Stimulated activated CD8-positive, alpha-beta memory T cell treated with anti-CD3 and anti-CD28 coated beads, Interleukin-15, amount 100 ng/mL, for 4 hours (primary cell): Measurements from ENCODE around the gene GOSR1.
"Not testable (repeated sequence)": the region's sequence is repeated elsewhere in the genome, so short reads cannot be mapped to it uniquely, and the experiment has no call there.

Experiments used
- DNase-seq, 2 donors: peaks; one replicate each; pipeline ENCODE4 v3.0.0-alpha.2; 2020; ENCODE audit warnings: low read depth in 2 of 2

The GOSR1 gene

DNA sequence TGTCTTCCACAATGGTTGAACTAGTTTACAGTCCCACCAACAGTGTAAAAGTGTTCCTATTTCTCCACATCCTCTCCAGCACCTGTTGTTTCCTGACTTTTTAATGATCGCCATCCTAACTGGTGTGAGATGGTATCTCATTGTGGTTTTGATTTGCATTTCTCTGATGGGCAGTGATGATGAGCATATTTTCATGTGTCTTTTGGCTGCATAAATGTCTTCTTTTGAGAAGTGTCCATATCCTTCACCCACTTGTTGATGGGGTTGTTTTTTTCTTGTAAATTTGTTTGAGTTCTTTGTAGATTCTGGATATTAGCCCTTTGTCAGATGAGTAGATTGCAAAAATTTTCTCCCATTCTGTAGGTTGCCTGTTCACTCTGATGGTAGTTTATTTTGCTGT lies 84.6 kb downstream of the GOSR1 start:
- not testable (repeated sequence) for DNase-seq

DNA sequence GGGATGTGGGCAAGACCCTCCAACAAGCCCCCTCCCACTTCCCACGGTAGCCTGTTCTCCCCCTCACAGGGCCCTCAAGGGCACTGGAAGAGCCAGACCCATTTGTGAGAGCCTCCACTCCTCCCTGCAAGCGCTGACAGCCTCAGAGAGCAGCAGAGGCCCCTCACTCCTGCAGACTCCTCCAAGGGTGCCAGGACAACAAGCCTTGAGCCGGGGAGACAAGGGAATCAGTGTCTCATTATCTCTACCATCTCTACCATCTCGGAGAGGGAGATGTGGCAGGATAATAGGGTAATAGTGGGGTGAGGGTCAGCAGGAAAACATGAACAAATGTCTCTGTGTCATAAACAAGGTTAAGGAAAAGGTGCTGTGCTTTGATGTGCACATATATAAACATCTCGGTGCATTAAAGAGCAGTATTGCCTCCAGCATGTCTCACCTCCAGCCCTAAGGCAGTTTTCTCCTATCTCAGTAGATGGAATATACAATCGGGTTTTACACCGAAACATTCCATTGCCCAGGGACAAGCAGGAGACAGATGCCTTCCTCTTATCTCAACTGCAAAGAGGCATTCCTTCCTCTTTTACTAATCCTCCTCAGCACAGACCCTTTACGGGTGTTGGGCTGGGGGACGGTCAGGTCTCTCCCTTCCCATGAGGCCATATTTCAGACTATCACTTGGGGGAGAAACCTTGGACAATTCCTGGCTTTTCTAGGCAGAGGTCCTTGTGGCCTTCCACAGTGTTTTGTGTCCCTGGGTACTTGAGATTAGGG lies 86.1 kb downstream of the GOSR1 start:
- not testable (repeated sequence) for DNase-seq

DNA sequence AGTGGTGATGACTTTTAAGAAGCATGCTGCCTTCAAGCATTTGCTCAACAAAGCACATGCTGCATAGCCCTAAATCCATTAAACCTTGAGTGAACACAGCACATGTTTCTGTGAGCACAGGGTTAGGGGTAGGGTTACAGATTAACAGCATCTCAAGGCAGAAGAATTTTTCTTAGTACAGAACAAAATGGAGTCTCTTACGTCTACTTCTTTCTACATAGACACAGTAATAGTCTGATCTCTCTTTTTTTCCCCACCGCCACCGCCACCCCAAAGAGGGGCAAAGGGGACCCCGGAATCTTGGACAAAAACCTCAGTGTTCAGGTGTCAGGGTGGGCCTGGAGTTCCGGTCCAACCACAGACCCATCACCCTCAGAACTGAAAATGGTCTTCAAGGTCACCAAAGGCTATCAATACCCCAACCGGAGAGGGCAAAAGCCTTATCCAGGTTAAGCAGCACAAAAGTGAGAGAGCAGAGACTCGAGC lies 86.7 kb downstream of the GOSR1 start:
- DNase-seq: not testable (repeated sequence)

DNA sequence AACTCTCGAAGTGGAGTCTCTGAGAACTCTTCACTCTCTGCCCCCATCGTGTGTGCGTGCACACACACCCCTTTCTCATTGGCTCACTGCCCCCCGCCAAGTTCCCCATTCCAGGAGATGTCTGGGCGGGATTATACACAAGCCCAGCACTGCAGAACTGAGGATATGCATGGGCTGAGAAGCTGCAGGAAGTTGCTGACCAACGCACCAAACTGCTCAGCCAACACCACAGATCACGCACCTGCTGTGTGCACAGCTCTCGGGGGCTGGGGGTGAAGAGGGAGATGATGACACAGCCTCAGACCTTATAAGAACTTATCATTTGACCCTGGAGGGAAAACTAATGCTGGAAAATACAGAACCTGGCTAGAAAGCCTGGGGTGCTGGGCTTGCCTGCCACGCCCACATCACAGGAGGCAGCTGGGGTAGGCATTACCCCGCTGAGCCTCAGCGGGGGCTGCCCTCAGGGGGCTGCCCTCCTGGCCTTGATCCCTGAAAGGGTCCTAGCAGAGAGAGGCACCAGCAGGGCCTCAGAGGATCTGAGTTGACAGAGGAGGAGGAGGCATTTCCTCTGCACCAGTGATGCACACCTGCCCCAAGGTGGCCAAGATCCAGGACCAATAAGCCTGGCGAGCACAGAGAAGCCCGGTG lies 87.3 kb downstream of the GOSR1 start:
- DNase-seq: not testable (repeated sequence)

DNA sequence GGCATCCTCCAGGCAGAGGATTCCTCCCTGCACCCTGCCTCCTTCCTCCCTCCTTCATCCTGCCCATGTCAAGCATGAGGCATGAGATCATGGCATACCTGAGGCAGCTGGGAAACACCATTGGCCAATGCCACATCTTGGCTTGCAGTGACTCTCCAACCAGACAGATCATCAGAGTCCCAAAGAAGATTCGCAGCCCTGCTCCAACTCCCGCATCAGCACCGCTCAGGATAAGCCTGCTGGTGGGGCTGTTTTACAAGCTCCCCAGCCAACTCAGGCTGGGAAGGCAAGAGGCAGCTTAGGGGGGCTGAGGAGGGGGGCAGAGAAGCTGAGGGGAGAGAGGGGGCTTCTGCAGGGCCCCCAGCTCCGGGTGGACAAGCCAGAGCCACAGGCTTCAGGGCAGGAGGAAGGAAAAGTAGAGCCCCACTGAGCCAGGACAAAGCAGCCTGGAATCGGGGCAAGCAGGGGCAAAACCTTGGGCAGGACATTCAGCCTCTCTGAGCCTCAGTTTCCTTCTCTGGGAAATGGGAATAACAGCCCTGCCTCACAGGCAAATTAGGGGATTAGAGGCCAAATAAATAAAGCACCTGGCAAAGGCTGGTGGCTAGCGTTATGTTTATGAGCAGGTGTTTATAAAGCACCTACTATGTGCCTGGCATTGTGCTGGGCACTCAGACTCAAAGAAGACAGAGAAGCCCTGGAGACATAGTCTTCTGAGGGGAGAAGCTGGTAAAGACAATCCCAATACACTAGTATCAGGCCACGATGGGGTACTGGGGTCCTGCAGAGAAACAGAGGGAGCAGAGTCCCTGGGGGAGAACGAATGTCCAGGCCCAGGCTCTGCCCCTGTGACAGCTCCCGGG lies 88.1 kb downstream of the GOSR1 start:
- no peak for DNase-seq

DNA sequence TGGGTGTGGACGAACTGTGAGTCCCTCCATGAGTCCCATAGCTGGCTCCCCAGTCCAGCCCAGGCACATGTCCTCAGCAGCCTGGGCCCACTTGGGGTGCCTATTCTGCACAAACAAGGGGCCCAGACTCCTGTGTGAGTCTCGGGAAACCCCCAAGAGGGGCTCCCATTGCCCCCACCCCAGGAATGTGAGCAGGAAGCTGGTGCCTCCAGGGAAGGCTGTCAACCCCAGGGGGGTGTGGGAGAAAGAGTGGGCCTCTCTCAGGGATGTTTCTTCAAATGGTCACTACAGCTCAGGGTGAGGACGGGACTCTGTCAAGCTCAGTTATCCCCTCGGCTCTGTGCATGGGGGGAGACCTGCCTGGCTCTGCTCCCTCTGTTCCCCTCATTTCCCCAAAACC lies 88.9 kb downstream of the GOSR1 start:
- not testable (repeated sequence) for DNase-seq

DNA sequence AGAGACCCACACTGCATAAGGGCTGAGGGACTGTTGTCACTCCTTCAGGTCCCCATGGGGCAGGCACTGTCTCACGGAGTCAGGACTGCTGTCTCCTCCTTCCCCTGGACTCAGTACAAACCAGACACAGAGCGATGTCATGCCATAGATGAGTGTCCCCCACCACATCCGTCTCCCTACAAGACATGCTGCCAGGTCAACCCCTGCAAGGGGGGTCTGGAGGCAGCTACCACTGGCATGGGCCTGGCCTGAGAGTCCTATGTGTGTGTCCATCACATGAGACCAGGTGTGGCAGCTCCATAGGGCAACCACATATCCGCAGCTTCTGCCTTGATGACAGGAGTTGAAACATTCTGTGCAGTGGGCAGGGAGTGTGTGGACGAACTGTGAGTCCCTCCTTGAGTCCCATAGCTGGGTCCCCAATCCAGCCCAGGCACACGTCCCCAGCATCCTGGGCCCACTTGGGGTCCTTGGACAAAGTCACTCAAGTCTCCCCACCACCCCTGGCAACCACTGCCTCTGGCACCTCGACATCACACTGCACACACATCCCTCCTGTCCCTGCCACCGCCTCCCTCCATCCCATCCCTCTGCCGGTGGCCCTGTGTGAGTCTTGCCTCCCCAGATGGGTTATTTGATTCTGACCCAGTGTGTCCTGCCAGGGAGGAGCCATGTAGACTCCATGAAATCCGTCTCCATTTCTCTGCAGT lies 89.5 kb downstream of the GOSR1 start:
- not testable (repeated sequence) for DNase-seq

DNA sequence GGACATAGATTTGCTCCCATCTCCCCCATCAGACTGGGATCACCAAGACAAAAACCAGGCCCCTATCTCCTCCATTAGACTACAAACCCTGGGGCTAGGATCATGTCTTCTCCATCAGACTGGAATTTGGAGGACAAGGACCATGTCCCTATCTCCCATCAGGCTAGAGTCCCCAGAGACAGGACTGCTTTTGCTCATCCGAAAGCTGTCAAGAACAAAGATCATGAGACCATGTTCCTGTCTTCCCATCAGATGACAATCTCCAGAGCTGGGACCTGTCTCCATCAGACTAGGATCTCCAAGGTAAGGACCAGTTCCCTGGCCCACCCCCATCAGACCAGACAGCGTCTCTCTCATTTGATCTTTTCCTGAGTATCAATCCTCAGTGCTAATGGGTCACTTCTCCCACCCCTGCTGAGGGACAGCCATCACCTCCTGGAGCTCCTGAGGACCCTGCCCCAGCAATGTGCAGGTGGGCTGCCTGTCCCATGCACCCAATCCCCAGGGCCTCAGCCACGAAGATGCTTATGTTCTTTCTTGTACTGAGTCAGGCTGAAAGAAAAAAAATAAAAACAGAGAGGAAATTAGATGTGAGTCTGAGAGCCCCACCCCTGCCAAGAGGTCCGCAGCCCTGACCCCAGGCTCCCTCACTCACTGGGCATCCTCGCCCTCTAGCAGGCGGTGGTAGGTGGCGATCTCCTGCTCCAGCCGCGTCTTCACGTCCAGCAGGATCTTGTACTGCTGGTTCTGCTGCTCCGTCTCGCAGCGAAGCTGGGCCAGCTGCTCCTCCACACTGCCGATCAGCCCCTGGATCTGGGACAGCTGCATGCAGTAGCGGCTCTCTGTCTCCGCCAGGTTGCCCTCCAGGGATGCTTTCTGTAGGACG lies 90.3 kb downstream of the GOSR1 start:
- no peak for DNase-seq

DNA sequence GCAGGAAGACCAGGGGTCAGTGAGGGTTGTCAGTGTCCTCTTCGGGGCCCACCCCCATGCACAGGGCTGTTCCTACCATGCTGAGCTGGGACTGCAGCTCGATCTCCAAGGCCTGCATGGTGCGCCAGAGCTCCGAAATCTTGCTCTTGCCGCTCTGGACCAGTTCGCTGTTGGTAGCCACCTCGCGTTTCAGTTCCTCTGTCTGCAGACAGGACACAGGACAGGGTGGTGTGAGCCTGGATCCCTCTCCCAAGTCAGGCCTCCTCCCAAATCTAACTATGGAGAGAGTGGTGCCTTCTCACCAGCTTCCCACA lies 90.9 kb downstream of the GOSR1 start:
- no peak for DNase-seq

DNA sequence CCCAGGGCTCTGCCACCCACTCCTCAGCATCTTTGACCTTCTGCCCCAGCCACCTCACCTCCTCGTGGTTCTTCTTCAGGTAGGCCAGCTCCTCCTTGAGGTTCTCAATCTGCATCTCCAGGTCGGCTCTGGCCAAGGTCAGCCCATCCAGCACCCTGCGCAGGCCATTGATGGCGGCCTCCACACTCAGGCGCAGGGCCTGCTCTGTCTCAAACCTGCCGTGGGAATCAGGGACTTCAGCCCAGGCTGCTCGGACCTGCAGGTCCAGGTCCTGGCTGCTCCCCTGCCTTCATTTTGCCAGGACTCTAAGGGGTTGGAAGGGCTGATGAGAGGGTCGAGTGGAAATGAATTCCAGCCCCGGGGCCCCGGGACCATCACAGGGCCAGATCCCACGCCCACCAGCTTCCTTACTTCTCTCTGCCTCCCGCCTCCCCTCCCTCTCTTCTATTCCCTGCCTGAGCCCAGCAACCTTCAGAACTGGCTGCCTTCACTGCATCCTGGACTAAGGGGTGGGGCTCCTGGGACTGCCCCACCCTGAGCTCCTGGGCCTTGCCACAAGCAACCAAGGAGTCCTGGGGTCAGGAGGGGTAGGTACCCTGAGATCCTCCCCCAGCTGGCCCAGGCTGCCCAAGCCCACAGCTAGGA lies 92.4 kb downstream of the GOSR1 start:
- not testable (repeated sequence) for DNase-seq

DNA sequence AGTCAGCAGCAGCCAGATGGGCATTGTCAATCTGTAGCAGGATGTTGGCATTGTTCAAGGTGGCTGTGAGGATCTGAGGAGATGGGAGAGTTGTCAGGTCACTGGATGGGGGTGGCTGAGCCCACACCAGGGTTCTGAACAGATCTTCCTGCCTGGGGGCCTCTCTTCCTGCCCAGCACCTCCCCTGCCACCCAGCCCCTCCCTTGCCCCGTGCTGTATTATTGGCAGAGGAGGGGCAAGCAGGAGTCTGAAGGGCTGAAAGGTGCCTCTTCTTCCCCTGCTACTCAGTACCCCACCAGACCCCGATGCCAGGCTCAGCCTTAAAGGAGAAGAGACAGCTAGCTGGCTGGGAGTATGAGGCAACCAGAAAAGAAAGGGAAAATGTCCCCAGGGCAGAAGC lies 93.0 kb downstream of the GOSR1 start:
- DNase-seq: no peak

DNA sequence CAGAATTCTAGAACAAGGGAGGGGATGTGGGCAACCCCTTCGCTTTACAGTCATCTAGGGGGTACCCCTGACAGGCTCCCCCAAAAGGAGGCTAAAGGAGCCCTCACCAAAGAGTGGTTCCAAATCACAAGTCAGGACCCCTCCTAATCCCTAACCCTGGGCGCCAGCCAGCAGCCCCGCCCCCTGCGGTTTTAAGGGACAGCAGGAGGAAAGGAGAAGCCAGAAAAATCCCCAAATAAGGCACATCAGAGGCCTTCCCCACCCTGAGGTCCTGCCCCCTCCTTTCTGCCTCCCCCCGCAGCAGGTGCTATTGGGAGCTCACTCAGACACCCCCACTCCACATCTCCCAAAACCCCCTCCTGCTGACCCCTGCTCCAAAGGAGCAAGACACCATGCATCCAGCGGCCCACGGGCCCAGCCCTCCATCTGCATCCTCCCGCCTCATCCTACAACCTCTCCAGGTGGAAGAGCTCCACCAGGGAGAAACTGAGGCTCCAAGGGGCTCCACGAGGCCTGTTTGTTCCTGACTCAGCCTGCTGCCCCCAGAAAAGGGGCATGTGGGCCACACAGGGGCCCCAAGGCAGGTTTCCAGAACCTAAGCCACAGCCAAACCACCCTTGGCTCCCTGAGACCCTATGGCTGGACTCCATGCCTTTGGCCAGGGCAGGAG lies 93.5 kb downstream of the GOSR1 start:
- no peak for DNase-seq

DNA sequence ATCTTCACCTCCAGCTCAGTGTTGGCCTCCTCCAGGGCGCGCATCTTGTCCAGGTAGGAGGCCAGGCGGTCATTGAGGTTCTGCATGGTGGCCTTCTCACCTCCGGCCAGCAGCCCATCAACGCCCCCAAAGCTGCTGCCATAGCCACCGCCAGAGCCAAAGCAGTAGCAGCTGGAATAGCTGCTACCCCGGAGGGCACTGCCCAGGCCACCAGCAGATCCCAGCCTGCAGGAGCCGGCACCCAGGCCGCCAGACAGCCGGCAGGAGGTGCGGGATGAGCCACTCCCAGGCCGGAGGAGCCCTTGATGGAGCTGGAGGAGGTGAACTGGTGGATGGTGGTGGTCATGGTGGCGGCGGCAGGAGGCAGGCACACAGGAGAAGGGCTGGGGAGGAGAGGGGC lies 94.2 kb downstream of the GOSR1 start:
- not testable (repeated sequence) for DNase-seq

DNA sequence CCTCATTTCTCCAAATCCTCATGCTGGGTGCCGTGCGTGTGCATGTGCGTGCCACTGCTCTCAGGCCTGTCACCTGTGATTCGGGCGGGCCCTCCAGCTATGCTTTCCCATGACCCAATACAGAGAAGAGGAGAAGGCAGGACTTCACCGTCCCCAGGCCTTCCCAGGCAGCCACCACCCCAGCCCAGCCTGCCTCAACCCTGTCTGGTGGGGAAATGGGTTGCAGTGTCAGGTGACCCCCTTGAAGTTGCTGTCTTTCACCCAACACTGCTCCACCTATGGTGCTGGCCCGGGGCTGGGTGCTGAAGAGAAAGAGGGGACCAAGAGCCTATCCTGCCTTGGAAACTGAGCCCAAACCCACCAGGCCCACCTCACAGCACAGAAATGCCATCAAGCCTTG lies 94.7 kb downstream of the GOSR1 start:
- no peak for DNase-seq

DNA sequence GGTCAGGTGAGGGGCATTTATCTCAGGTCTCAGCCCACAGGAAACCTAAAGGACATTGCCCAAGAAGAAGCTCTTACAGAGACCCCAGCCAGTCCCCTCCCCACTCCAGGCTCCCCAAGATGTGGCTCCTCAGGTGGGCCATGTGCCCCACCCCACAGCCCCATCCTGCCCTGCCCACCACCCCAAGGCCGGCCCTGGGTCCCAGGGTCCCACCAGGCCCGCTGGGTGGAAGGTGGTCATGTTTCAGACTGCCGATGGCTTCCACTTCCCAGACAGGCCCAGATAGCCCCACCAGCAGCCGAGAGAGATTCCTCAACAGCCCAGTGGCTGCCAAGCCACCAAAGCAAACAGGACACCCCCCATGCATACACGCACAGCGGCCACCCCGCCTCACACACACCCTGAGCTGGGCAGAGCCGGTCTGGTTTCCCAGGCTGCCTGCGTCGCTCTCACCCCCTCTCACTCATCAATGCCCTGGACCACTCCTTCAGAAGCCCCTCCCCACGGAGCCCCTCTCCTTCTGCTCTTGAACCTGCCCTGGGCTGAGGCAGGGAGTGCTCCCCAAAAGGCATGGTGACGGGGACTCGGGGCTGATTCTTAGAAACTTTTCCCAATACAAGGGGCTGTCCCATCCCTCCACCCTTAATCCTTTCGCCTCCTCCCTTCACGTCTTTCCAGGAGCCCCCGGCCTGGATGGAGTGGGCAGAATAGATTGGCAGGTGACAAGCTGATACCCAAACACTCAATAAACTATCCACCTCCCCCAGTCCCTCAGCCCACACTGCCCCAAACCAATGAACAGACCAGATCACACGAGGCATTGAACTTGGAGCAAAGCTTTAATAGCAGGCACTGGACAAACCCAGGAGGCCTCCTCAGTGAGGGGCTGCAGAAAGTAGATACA lies 95.7 kb downstream of the GOSR1 start:
- DNase-seq: not testable (repeated sequence)

DNA sequence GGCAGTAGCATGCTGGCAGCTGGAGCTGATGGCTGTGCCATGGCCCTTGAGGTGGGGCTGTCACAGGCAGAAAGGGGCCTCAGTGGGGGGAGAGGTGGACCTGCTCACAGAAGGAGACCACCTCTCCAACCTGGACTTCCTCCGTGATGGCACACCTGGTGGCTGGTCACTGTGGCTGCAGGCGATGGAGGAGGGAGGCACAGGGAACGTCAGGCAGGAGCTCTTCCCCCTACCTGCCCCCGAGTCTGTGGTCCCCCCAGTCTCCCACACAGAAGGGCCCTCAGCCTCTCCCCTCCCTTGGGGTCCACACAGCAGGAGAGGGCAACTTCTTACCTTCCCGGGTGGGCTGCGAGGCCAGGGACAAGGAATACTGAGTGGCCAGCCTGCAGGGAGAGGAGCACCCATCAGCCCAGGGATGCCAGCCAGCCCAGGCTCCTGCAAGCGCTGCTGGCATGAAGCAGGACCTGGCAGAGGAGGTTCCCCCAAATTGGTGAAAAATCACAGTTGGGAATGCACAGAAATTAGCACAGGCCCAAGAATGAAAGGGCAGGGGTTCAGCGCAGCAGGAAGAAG lies 96.5 kb downstream of the GOSR1 start:
- no peak for DNase-seq

DNA sequence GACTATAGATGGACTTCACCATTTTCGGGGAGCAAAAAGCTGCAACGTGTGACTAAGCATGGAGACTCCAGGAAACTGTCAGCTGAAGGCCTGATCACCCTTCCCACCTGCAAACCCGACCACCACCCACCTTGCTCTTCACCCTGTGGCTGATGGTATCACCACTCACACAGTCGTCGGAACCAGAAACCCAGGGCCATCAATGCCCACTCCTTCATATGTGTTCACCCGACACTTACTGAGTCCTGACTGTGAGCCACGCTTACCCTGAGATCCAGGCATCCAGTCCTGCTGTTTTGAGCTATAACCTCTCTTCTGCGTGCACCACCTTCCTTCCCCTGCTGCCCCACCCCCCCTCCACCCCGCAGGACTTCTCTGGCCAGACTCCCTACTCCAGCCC lies 97.1 kb downstream of the GOSR1 start:
- DNase-seq: not testable (repeated sequence)

DNA sequence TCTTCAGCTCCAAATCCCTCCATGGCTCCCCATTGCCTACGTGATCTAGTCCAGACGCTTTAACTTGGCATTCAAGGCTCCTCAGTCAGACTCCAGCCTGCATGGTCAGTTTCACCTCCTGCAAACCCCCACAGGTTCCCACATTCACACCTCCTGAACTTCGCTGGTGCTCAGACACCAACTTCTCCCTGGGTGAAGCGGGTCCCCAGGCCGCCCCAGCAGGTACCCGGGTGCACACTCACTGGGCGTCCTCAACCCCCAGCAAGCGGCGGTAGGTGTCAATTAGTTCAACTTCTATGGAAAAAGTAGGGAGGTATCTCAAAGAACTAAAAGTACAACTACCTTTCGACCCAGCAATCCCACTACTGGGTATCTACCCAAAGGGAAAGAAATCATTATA lies 97.6 kb downstream of the GOSR1 start:
- DNase-seq: not testable (repeated sequence)
